ENCODE data around the gene ASTN2.
"Not testable (repeated sequence)": the region's sequence is repeated elsewhere in the genome, so short reads cannot be mapped to it uniquely, and the experiment has no call there.

ASTN2 gene

GRCh38 chr9:116844621-116845020 lies 570.2 kb downstream of the ASTN2 start:
- no peak for DNase-seq

- no peak for DNase-seq
Measured at GRCh38 chr9:116843863-116844620, 570.8 kb downstream of the ASTN2 start.

- DNase-seq: no peak
Measured at GRCh38 chr9:116842658-116843057, 572.2 kb downstream of the ASTN2 start.

- not testable (repeated sequence) for DNase-seq
Measured at GRCh38 chr9:116838468-116838867, 576.4 kb downstream of the ASTN2 start.

- no peak for DNase-seq
Measured at GRCh38 chr9:116837018-116837989, 577.6 kb downstream of the ASTN2 start.

- DNase-seq: not testable (repeated sequence)
Measured at GRCh38 chr9:116830321-116830720, 584.5 kb downstream of the ASTN2 start.

- no peak for DNase-seq
Measured at GRCh38 chr9:116821633-116822229, 593.1 kb downstream of the ASTN2 start.

GRCh38 chr9:116819116-116819515 lies 595.7 kb downstream of the ASTN2 start:
- DNase-seq: no peak

GRCh38 chr9:116817762-116818161 lies 597.1 kb downstream of the ASTN2 start:
- no peak for DNase-seq

- no peak for DNase-seq
Measured at GRCh38 chr9:116816484-116816883, 598.4 kb downstream of the ASTN2 start.

GRCh38 chr9:116815835-116816234 lies 599.0 kb downstream of the ASTN2 start:
- DNase-seq: no peak

GRCh38 chr9:116813031-116813300 lies 601.9 kb downstream of the ASTN2 start:
- DNase-seq: no peak

- no peak for DNase-seq
Measured at GRCh38 chr9:116812231-116813030, 602.4 kb downstream of the ASTN2 start.

- no peak for DNase-seq
Measured at GRCh38 chr9:116809656-116810055, 605.2 kb downstream of the ASTN2 start.

- DNase-seq: no peak
Measured at GRCh38 chr9:116806075-116806474, 608.8 kb downstream of the ASTN2 start.

GRCh38 chr9:116800885-116801284 lies 614.0 kb downstream of the ASTN2 start:
- no peak for DNase-seq

GRCh38 chr9:116800074-116800473 lies 614.8 kb downstream of the ASTN2 start:
- DNase-seq: no peak

GRCh38 chr9:116798521-116798920 lies 616.3 kb downstream of the ASTN2 start:
- DNase-seq: no peak

GRCh38 chr9:116797276-116797675 lies 617.6 kb downstream of the ASTN2 start:
- DNase-seq: no peak

- DNase-seq: no peak
Measured at GRCh38 chr9:116796669-116797068, 618.2 kb downstream of the ASTN2 start.

- DNase-seq: no peak
Measured at GRCh38 chr9:116795821-116796220, 619.0 kb downstream of the ASTN2 start.

- no peak for DNase-seq
Measured at GRCh38 chr9:116792271-116792670, 622.6 kb downstream of the ASTN2 start.

GRCh38 chr9:116791326-116791725 lies 623.5 kb downstream of the ASTN2 start:
- DNase-seq: no peak

Data from SHP77 treated with DMSO at 0.1 percent for 48 hours (cell line).